ENCODE data around the gene MVB12B.

- TF ChIP-seq CTCF (IDR thresholded peaks at IDR 0.05), result no peak
- TF ChIP-seq ZFX (IDR thresholded peaks at IDR 0.05; ENCODE audit: borderline replicate concordance), result no peak
Measured at GRCh38 chr9:126379661-126380360, 53.2 kb downstream of the MVB12B start.

Data from 22Rv1 (cell line).